Measurements from ENCODE around the gene HOXD12.
A peak's percentile ranks its signal among the peaks of the same experiment; 100 is the strongest.

The HOXD12 gene

DNA sequence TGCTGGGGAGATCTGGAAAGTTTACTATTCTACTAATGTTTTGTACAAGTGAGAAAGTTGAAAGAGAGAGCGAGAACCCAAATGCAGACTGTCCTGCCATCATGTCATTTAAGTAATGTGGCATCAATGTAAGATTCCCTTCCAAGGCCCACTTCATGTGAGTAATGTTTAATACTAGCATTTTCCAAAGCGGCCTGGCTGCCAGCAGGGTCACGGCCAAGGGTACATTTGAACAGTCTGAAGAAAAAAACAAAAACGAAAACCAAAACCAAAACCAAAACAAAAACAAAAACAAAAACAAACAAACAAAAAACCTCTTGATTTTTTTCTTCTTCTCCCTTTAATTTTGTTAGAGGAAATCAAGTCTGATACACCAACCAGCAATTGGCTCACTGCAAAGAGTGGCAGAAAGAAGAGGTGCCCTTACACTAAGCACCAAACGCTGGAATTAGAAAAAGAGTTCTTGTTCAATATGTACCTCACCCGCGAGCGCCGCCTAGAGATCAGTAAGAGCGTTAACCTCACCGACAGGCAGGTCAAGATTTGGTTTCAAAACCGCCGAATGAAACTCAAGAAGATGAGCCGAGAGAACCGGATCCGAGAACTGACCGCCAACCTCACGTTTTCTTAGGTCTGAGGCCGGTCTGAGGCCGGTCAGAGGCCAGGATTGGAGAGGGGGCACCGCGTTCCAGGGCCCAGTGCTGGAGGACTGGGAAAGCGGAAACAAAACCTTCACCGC lies 19.2 kb downstream of the HOXD12 start:
- peak; percentile 55 for DNase-seq (ENCODE audit: low spot score)

DNA sequence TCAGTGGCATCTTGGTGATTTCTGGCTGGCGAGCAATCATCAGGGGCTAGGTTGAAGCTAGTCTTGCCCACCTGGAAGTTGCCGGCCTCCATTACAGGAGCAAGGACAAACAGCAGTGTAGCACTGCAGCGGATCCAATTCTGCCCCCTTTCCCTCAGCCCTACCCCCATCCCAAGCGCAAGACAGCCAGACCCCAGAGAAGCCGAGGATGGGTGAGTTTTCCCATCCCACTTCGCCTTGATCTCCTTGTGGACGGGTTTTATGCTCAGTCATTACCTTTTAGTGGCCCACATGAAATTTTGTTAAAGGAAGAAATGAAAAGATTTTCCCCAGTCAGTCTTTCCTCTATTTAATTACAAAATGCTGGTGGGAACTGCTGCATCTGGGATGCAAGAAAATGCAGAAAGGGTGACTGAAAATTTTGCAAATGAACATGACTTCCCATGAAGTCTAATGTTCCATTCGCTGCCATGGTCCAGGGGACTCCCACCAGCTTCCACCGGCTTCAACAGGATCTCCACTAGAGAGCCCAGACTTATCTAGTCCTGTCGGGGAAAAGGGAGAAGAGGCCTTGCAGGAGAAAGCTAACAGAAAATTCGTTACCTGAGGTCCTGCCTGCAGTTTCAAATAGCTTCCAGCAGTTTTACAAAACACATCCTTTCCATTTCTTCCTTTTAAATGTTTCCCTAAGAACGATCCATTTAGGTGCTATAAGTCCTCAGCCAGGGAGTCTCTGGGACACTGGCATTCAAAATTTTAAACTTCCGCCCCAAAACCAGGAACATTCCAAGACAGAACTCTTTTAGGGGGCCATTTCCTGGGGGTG lies 21.0 kb downstream of the HOXD12 start:
- no peak for DNase-seq (ENCODE audit: low spot score)

DNA sequence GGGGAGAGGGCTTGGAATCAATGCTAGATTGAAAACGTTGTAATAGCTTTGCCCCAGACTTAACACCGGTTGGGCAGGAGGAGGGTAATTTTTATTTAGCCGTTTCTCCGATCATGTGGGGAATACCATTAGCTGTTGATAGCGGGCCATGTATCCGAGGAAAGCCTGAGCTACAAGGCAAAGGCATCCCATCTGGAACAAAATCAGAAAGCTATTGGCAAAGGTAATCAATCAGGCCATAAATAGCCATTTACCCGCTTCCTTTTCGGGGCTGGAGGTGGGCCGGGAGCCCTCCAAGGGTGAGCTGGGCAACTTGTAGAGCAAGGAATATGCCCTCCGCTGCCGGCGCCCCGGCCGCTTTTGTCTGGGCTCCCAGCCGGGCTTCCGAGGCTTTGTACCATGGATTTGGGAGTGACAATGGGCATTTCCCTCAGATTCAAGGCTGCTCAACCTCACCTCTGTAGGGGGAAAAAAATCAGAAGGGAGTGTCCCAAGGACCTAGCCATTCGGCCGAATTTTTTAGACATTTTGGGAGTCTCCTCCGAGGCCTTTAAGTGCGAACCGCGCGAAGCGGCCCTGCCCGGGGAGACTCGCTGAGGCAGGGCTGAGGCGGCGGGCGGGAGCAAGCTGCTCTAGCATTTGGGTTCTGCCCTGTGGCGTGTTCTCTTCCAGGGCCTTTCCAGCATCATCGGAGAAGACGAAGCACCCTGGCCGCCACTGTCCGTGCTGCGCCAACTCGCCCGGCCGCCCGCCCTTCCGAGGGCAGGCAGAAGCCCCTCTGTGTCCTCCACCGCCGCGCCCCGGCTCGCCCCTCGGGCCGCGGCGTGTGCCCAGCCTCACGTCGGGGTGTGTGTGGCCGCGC lies 21.8 kb downstream of the HOXD12 start:
- DNase-seq (ENCODE audit: low spot score) = no peak

DNA sequence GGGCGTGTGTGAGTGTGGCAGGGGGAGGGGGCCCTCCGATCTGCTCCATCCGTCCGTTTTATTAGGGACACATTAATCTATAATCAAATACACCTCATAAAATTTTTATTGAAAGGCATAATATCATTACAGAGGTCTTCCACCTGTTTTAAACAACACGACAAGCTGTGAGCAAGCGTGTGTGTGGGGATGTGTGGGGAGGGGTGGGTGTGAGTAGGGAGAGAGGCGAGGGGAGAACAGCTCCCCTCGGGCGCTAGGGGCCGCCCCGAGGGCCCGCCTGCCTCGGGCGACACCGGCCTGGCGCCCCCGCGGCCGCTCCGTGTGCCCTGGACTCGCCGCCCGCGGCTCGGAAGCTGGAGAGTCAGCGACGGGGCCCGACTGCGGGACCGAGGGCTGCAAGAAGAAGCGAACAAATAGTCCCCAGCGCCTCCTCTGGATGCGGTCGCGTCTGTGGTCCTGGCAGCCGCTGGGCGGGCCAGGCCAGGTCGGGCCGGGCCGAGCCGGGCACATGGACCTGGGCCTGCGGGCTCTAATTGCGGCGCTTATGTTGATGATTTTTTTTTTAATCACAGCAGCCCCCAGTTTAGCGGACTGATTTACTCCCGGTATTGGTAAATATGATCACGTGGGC lies 22.6 kb downstream of the HOXD12 start:
- no peak for DNase-seq (ENCODE audit: low spot score)

DNA sequence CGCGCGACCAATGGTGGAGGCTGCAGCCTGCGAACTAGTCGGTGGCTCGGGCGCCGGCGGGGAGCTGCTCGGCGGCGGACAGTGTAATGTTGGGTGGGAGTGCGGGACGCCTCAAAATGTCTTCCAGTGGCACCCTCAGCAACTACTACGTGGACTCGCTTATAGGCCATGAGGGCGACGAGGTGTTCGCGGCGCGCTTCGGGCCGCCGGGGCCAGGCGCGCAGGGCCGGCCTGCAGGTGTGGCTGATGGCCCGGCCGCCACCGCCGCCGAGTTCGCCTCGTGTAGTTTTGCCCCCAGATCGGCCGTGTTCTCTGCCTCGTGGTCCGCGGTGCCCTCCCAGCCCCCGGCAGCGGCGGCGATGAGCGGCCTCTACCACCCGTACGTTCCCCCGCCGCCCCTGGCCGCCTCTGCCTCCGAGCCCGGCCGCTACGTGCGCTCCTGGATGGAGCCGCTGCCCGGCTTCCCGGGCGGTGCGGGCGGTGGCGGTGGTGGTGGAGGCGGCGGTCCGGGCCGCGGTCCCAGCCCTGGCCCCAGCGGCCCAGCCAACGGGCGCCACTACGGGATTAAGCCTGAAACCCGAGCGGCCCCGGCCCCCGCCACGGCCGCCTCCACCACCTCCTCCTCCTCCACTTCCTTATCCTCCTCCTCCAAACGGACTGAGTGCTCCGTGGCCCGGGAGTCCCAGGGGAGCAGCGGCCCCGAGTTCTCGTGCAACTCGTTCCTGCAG lies 23.3 kb downstream of the HOXD12 start, which contains the start of gene HOXD9:
Gene HOXD9 (plus strand): TSS at position 37 of the 728 bp plus-strand sequence. CDS start 50 bp downstream, at position 87.
- peak; percentile 67 for DNase-seq (ENCODE audit: low spot score)

DNA sequence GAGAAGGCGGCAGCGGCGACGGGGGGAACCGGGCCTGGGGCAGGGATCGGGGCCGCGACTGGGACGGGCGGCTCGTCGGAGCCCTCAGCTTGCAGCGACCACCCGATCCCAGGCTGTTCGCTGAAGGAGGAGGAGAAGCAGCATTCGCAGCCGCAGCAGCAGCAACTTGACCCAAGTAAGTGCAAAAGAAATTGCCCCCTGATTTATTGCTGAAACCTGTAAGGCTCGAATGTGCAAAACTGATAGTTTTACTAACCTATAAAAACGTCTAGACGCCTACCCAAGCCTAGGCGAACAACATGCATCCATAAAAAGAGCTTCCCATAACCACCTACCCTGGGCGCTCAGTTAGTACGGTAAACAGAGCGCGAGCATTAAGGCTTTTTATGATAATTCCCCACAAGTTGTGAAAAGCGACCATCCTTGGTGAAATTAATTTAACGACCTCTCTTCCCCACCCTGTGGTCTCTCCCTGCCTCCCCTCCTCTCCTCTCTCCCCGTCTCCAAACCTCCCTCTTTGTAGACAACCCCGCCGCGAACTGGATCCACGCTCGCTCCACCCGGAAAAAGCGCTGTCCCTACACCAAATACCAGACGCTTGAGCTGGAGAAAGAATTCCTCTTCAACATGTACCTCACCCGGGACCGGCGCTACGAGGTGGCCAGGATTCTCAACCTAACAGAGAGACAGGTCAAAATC lies 24.0 kb downstream of the HOXD12 start:
- no peak for DNase-seq (ENCODE audit: low spot score)

DNA sequence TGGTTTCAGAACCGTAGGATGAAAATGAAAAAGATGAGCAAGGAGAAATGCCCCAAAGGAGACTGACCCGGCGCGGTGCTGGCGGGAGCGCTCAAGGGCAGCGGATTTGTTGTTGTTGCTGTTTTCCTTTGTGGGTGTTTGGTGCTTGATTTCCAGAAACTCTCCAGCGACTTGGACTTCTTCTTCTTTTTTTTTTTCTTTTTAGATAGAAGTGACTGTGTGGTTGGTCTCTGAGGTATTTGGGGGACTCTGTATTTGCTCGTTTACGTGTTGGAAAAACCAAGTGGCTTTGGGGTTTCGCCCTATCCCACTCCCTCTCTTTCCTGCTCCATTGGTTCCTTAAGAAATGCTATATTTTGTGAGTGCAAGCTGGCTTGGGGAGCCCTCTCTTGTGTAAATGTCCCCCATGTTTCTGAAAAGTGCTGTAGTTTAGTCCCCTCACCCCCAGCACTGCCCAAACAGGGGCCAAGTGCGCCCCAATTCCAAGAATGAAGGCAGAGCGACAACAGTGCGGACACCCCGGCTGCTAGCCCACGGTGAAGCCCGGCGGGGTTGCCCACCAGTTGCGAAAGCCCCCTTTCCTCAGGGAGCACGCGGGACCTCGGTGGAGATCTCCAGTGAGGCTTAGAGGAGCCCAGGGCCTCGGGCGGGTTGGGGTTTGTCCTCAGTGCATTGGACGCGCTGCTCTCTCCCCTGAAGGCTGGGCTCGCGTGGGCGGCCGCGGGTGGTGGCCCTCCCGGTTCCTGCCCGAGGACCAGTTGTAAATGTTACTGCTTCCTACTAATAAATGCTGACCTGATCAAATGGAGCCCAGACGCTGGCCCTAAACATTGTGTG lies 24.7 kb downstream of the HOXD12 start:
- DNase-seq (ENCODE audit: low spot score) = no peak

DNA sequence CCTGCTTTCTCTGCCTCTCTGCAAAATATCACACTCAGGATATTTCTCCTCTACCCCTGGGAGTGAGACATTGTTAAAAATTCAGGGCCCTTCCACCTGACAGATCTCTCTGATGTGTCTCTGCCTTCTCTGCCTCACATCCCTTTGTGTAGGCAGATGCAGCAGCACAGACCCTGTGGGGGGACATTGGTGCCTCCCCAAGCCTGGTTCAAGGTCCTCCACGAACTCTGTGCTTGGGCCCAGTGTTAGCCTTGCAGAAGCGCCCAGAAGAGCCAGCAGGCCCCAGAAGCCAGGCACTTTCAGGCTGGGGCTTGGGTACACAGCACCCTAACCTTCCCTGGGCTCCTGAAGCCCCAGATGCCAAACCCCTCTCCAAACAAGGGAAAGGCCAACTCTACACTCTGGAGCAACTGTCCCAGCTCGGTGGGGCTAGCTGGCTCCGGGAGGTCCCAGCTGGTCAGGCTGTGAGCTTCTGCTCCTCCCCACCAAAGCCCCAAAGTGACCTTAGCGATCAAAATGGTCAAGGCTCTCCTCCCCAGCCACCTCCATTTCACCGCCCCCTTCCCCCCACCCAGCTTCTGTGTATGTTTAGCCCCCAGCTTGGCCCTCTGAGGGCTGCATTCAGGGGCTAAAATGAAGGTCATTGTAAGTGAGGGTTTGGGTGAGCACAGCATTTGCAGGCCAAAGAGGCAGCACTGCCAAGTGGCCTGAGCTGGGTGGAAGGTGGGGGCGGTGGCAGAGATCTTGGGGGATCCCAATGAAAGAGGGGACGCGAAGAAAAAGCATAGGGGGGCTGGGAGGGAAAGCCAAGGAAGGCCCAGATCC lies 25.6 kb downstream of the HOXD12 start:
- no peak for DNase-seq (ENCODE audit: low spot score)

DNA sequence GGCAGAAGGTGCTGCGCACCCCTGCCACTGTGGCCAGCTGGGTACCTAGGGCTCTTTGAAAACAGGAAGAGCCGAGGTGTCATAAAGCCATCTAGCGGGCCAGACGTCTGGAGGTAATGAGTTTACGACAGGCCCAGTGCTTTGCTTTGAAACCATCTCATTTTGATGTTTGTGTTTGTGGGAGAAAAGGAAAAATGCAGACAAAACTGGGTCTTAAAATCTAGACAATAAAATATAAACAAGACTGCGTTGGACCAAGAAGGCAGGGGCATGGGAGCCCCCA lies 26.1 kb downstream of the HOXD12 start:
- DNase-seq (ENCODE audit: low spot score) = no peak

DNA sequence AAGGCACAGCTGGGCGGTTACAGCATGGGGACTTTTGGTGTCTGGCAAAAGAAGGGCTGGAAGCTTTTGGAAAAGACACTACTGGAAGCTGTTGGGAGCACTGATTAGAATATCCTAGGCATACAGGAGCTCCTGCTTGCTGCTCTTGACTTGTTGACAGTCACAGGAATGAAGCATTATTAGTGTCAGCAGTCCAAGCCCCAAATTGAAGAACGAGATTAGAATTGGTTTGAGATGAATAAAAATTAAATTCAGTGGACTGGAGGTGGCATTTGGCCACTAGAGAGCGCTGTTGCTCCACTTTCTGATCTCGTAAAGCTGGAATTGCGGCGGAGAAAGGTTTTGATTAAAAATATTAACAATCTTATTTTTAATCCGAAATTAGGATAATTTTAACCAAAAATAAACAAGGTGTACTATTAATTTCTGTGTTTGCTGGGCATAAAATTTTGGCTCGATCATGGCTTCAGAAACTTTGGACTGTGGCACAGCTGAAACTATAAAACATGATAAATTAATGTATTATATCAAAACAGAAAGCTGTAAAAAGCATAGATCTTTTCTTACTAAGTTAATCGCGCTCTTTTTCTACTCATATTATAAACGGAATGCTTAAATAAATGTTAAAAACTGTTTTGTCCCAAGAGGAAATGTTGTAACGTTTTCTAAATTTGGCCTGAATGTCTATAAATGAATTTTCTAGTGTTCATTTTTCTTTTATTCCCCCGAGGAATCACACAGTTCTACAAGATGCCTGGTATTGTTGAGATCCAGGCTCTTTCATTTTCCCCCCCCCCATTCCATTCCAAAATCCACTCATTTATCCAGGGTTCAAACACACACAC lies 27.6 kb downstream of the HOXD12 start:
- DNase-seq (ENCODE audit: low spot score) = peak; percentile 77

DNA sequence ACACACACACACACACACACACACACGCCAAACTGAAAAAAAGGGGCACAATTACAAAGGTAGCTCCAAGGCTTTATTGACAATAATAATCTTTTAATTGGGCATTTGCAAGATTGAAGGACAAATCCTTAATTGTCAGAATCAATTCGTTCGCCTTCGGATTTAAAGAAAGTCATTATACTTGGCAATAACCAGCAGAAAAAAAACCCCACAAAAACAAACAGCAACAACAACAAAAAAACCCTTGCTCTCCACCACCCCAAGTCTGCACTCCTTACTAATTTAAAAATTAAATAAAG lies 28.1 kb downstream of the HOXD12 start:
- no peak for DNase-seq (ENCODE audit: low spot score)

DNA sequence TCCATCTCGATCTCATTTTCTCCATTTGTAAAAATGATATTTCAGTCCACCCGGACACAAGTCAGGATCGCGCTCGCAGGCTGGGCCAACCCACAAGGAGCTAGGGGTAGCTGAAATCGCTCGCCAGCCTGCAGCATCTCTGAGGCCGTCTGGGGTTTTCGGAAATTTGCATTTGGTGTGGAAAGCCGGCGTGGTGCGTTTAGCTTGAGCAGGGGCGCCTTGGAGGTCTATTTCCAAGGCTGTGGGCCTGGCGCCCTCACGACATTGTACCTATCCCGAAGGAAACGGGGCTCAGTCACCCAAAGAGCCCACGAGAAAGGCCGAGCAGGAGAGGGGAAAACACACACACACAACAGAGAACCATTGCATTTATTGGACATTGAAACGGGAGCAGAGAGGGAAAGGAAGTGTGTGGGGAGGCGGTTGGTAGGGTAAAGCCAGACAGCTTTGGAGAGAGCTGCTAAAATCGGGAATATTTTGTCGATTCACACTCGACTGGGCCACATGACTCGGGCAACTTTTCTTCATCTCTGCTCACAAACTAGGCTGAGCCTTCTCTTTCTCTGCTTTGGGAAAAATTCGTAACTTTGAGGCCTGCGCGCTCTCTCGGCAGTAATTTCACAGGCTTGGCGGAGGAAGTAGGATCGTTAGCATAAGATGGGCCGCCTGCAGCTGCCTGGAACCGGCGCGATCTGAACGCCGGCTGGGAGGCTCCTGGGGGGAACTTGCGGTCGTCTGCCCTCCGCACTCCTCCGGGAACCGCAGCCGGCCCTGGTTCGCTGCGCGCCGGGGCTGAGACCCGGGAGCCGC lies 28.8 kb downstream of the HOXD12 start:
- DNase-seq (ENCODE audit: low spot score) = peak; percentile 33

DNA sequence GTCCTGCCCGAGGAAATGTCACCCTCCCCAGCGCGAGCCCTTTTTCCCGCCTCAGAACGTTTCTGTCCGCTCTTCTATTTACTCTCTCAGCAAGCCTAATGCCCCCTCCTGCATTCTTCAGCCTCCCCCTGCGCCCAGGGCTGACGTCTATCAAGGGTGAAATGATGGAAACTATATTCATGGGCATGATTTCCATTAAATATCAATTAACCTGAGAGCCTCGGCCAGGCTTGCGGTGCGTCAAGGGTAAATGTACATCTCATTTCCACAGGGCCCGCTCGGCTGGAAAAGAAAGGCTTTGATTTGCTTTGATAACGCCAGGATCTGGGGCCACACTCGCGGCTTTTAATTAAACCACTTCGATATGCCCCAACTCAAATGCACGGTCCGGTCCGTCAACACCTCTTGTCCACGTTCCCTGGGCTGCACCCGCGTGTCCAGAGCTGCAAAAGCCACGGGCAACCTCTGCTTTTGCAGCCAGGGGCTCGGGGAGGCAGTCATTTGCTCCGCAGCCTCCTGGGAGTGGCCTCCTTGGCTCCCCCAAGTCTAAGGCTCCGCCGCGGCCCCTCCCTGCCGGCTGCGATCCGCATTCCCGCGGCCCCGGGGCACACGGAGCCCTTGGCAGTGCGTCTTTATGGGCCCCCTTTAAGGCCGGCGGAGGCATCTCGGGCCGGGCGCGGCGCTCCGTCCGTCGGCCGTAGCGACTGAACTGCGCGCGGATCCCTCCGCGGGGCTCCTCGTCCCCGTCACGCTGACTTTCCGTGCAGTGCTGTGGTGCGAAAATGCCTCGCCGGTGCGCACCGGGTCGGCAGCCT lies 29.6 kb downstream of the HOXD12 start, which contains the start of gene HOXD8:
Gene HOXD8 (plus strand): TSS at position 724 of the 815 bp plus-strand sequence. CDS start 662 bp downstream, outside the sequence.
- peak; percentile 81 for DNase-seq (ENCODE audit: low spot score)

DNA sequence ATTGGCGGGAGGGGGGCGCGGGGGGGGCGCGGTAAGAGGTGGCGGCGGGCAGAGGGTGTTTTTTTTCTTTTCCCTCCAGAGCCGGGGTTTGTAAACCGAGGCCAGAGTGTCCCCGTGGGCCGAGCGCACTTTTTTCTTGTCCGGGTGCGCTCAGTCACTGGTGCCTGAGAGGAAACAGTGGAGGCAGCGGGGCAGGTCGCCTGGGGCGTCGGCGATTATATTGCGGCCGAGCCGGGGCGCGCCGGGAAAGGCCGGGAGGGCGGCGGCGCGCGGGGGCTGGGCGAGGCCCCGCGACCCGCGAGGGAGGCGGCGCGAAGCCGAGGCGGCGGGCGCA lies 30.2 kb downstream of the HOXD12 start:
- no peak for DNase-seq (ENCODE audit: low spot score)

DNA sequence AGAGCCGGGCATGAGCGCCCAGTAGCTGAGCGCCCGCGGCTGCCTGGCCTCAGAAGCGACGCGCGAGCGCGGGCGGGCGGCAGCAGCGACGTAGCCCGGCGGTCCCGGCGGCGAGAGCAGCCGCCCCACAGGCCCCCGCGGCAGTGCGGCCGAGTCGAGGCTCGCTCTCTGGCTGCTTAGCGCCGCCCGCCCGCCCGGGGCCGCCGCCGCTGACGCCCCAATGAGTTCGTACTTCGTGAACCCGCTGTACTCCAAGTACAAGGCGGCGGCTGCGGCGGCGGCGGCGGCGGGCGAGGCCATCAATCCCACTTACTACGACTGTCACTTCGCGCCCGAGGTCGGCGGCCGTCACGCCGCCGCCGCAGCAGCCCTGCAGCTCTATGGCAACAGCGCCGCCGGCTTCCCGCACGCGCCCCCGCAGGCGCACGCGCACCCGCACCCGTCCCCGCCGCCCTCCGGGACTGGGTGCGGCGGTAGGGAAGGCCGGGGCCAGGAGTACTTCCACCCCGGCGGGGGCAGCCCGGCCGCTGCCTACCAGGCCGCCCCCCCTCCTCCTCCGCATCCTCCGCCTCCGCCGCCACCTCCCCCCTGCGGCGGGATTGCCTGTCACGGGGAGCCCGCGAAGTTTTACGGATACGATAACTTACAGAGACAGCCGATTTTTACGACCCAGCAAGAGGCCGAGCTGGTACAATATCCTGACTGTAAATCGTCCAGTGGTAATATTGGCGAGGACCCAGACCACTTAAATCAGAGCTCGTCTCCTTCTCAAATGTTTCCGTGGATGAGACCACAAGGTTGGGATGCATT lies 30.8 kb downstream of the HOXD12 start:
- DNase-seq (ENCODE audit: low spot score) = peak; percentile 55

Data from kidney capillary endothelial cell (primary cell).